Stimulated activated naive CD8-positive, alpha-beta T cell treated with anti-CD3 and anti-CD28 coated beads, Interleukin-15, Interleukin-2, amounts not matched to agents 100 ng/mL and 50 ng/mL, for 24 hours (primary cell): Measurements from ENCODE around the gene TSPAN5.
"Not testable (repeated sequence)": the region's sequence is repeated elsewhere in the genome, so short reads cannot be mapped to it uniquely, and the experiment has no call there.

Experiments
- H3K27ac Mint-ChIP-seq: one replicate; pipeline ENCODE4 v1.8.0; 2021; ENCODE audit warnings: mild to moderate bottlenecking, mixed read lengths
- H3K27me3 Mint-ChIP-seq: one replicate; pipeline ENCODE4 v1.8.0; 2021; ENCODE audit warnings: mixed read lengths
- H3K36me3 Mint-ChIP-seq: one replicate; pipeline ENCODE4 v1.8.0; 2021; ENCODE audit warnings: low read depth, mixed read lengths
- H3K4me1 Mint-ChIP-seq: one replicate; pipeline ENCODE4 v1.8.0; 2021; ENCODE audit warnings: low read depth, mixed read lengths
- H3K4me3 Mint-ChIP-seq: one replicate; pipeline ENCODE4 v1.8.0; 2021; ENCODE audit warnings: mild to moderate bottlenecking, mixed read lengths
- H3K9me3 Mint-ChIP-seq: one replicate; pipeline ENCODE4 v1.8.0; 2021; ENCODE audit warnings: mixed read lengths

Gene TSPAN5

DNA sequence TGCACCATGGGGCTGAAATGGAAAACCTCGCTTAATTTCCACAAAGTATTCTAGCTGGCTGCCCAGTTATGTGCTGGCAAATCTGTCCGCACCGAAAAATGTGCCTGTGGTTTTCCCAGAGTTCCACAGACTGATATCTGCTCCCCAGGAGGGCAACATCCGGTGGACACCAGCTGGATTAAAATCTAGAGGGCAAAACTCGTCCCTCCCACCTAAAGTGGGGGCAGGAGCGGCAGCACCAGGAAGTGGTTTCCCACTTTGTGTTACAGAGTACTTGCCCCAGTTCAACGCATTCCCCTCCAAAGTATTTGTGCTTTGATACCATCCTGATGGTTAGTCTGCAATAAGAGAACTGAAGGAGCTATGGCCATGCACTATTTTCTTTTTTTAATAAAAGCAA, 187.6 kb downstream of the TSPAN5 start:
- Mint-ChIP-seq H3K36me3 (peaks cover 40% of the 10 kb centered on the region), H3K9me3 (no peaks in the 10 kb centered on the region), H3K4me1 (peaks cover 32% of the 10 kb centered on the region), H3K27me3 (no peaks in the 10 kb centered on the region), H3K27ac (no peak overlapping the region), H3K4me3 (no peak overlapping the region)

DNA sequence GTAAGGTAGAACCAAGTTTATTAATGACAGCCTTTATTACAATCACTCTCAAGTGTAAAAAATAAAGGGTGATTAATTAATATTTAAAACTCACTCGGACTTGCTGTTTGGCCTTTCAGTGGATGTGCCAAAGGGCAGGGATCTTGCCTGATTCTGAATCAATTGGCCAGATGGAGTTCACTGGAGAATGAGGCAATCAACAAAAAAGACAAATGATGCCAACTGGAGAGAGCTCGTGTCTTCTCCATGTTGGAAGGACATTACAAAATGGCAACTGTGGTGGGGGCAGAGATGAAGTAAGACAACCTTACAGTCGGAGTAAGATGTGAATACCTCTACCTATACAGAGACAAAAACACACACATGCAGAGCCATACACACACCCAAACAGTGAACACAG, 188.0 kb downstream of the TSPAN5 start:
- Mint-ChIP-seq H3K9me3 (no peaks in the 10 kb centered on the region), H3K4me1 (peaks cover 34% of the 10 kb centered on the region), H3K27me3 (no peaks in the 10 kb centered on the region), H3K4me3 (no peak overlapping the region), H3K27ac (no peak overlapping the region), H3K36me3 (peaks cover 37% of the 10 kb centered on the region)

DNA sequence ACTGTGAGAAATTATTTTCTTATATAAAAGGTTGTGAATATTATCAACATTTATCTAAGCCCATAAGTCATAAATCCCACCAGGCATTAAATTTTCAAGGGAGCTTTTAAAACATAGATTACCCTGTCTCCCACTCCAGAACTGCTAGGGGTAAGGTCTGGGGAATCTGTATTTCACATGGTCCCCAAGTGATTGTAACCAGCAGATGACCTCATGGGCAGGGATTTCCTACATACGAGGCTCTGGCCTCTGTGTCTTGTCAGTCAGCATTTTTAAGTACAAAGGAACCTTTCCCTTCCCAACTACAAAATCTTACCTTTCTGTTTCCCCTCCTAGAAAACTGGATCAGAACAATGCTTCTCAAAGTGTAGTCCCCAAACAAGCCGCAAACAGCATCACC, 188.6 kb downstream of the TSPAN5 start:
- Mint-ChIP-seq H3K27me3 (no peaks in the 10 kb centered on the region), H3K4me3 (no peak overlapping the region), H3K27ac (no peak overlapping the region), H3K9me3 (no peaks in the 10 kb centered on the region), H3K4me1 (peaks cover 35% of the 10 kb centered on the region), H3K36me3 (peaks cover 31% of the 10 kb centered on the region)

DNA sequence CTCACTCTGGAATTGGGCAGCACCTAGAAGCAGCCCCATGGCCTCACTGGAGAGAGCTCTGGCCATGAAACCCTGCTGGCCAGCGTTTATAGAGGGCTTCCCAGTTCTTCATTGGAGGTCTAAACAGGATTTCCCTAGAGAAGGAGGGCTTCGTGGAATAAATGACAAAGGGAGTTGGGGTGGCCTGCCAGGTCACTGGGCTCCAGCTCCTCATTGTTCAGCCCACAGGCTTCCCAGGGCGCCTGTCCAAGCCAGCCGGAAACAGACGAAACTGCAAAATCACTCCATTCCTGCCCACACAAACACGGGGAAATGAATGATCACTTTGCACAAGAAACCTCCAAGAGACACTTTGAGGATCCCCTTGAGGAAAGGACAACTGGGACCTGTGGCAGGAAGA, 189.7 kb downstream of the TSPAN5 start:
- Mint-ChIP-seq H3K4me1 (peaks cover 30% of the 10 kb centered on the region), H3K27me3 (no peaks in the 10 kb centered on the region), H3K36me3 (peaks cover 26% of the 10 kb centered on the region), H3K4me3 (no peak overlapping the region), H3K27ac (no peak overlapping the region), H3K9me3 (no peaks in the 10 kb centered on the region)

DNA sequence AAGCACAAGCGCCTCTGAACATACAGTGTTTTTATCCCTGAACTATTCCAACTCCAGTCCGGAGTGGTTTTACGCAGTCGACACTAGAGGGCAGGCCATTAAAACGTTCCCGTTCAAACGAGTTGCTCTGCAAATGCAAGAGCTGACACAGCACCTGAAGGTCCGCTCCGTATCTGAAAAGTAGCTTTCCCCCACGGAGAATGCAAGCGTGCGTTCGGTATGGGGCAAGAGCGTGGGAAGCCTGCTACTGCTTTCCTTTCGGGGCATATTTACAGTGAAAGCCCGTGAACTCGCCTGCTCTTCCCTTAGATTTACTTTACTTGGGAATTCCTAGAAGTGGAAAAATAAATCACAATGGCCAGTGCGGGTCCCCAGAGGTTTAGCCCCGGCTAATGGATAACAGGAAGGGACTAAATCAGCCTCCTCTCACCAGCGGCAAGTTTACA, 190.8 kb downstream of the TSPAN5 start:
- H3K4me1 Mint-ChIP-seq: peaks cover 30% of the 10 kb centered on the region
- H3K27ac Mint-ChIP-seq: peak overlapping the region; percentile 56
- no peaks in the 10 kb centered on the region for H3K27me3 Mint-ChIP-seq
- no peaks in the 10 kb centered on the region for H3K9me3 Mint-ChIP-seq
- H3K36me3 Mint-ChIP-seq: peaks cover 26% of the 10 kb centered on the region
- peak overlapping the region; percentile 74 for H3K4me3 Mint-ChIP-seq

DNA sequence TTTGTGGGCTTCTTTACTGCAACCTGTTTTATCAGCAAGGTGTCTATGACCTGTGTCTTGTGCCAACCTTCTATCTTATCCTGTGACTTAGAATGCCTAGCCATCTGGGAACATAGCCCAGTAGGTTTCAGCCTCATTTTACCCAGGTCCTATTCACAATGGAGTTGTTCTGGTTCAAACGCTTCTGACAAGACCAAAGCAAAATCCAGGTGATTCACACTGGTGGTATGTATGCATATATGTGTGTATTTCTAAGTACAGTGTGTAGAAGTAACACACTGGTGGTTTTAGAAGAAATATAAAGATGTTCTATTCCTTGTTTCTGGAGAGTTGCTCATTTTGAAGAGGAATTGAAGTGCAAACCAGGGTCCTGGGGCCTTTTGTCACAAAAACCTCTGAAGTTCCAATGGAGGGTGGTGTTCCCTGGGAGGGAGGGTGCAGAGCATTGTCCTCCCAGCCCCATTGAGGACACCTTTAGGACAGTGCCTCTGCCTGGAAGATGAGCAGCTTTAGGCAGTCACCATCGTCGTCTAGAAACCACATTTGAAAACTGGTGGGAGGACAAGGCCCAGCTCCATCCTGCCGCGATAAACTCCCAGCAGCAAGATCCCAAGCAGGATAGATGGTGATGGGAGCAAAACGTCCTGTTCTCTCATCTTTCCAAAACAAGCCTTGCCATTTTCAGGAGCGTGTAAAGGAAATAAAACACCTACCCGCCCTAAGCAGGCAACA, 191.4 kb downstream of the TSPAN5 start:
- Mint-ChIP-seq H3K9me3 (peaks cover 2% of the 10 kb centered on the region), H3K27me3 (no peaks in the 10 kb centered on the region), H3K4me3 (peak overlapping the region; percentile 74), H3K36me3 (peaks cover 21% of the 10 kb centered on the region), H3K4me1 (peaks cover 30% of the 10 kb centered on the region), H3K27ac (no peak overlapping the region)

DNA sequence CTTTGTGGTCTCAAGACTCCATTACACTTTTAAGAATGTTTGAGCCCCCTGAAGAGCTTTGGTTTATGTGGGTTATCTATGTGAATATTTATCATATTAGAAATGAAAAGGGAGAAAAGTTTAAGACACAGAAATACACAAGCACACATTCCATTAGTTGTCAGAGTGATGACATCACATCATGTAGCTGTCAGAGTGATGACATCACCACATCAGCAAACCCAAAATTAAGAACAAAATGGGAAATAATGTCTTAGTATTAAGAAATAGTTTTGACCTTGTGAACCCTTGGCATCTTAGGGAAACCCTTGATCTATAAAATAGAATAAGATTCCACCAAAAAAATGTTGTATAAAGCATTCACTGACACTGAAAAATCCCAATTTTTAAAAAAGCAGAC, 195.9 kb downstream of the TSPAN5 start:
- peaks cover 4% of the 10 kb centered on the region for H3K9me3 Mint-ChIP-seq
- no peaks in the 10 kb centered on the region for H3K36me3 Mint-ChIP-seq
- no peak overlapping the region for H3K4me3 Mint-ChIP-seq
- no peaks in the 10 kb centered on the region for H3K27me3 Mint-ChIP-seq
- H3K27ac Mint-ChIP-seq: no peak overlapping the region
- H3K4me1 Mint-ChIP-seq: peaks cover 13% of the 10 kb centered on the region

DNA sequence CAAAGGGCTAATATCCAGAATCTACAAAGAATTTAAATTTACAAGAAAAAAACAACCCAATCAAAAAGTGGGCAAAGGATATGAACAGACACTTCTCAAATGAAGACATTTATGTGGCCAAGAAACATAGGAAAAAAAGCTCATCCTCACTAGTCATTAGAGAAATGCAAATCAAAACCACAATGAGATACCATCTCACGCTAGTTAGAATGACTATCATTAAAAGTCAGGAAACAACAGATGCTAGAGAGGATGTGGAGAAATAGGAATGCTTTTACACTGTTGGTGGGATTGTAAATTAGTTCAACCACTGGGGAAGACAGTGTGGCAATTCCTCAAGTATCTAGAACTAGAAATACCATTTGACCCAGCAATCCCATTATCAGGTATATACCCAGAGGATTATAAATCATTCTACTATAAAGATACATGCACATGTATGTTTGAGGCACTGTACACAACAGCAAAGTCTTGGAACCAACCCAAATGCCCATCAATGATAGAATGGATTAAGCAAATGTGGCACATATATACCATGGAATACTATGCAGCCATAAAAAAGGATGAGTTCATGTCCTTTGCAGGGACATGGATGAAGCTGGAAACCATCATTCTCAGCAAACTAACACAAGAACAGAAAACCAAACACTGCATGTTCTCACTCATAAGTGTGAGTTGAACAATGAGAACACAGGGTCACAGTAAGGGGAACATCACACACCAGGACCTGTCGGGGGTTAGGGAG, 197.1 kb downstream of the TSPAN5 start:
- H3K27me3 Mint-ChIP-seq: not testable (repeated sequence)

DNA sequence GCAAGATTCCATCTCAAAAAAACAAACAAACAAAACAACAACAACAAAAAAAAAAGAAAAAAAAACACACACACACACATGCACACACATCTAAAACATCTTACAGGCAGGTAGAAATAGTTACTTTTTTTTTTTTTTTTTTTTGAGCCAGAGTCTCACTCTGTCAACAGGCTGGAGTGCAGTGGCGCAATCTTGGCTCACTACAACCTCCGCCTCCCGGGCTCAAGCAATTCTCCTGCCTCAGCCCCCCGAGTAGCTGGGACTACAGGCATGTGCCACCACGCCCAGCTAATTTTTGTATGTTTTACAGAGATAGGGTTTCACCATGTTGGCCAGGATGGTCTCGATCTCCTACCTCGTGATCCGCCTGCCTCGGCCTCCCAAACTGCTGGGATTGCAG, 201.0 kb downstream of the TSPAN5 start:
- not testable (repeated sequence) for H3K27me3 Mint-ChIP-seq, H3K9me3 Mint-ChIP-seq, H3K4me3 Mint-ChIP-seq, H3K36me3 Mint-ChIP-seq, H3K4me1 Mint-ChIP-seq, H3K27ac Mint-ChIP-seq

More for the DNA sequence above, 197.1 kb downstream of the TSPAN5 start:
- not testable (repeated sequence) for H3K27ac Mint-ChIP-seq, H3K4me1 Mint-ChIP-seq, H3K9me3 Mint-ChIP-seq, H3K36me3 Mint-ChIP-seq, H3K4me3 Mint-ChIP-seq

DNA sequence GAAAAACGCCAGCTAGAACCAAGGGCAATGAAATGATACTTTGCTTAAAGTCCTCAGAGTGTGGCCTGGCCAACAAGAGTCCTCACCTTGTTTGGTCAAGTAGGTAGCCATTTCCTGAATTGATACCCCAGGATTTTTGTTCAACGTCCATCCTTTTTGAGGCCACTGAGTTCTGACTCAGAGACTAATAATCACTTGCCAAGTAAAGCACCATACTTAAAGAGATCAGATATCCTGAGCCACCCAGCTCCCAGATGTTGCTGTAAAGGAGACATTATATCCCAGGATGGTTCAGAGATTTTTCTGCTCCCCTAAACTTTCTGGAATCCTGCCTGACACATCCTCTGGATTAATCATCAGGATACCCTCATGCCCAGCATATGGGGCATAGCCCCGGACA, 206.3 kb downstream of the TSPAN5 start:
- H3K4me1 Mint-ChIP-seq: peaks cover 23% of the 10 kb centered on the region

DNA sequence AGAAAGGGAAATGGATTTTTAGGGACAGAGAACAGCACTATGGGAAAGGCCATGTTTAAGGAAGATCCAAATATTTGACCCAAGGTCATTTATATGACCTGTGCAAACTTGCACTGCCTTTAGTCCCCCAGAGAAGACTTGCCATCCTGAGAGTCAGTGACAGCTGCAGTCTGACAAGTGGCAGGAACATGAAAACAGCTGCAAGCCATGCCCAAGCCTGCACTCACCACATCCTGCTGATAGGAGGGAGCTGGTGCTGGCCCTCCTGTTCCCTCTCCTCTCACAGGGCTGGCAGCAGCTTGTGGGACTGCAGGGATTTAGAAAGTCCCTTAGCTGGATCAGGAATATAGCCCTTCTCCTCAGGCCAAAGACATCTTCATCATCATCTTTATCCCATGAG, 209.5 kb downstream of the TSPAN5 start:
- Mint-ChIP-seq H3K36me3 (peaks cover 4% of the 10 kb centered on the region), H3K27ac (no peak overlapping the region), H3K4me3 (no peak overlapping the region), H3K9me3 (no peaks in the 10 kb centered on the region), H3K4me1 (peaks cover 41% of the 10 kb centered on the region), H3K27me3 (no peaks in the 10 kb centered on the region)

More for the DNA sequence above, 206.3 kb downstream of the TSPAN5 start:
- no peaks in the 10 kb centered on the region for H3K9me3 Mint-ChIP-seq
- no peak overlapping the region for H3K4me3 Mint-ChIP-seq
- H3K27me3 Mint-ChIP-seq: no peaks in the 10 kb centered on the region
- no peaks in the 10 kb centered on the region for H3K36me3 Mint-ChIP-seq
- H3K27ac Mint-ChIP-seq: no peak overlapping the region

DNA sequence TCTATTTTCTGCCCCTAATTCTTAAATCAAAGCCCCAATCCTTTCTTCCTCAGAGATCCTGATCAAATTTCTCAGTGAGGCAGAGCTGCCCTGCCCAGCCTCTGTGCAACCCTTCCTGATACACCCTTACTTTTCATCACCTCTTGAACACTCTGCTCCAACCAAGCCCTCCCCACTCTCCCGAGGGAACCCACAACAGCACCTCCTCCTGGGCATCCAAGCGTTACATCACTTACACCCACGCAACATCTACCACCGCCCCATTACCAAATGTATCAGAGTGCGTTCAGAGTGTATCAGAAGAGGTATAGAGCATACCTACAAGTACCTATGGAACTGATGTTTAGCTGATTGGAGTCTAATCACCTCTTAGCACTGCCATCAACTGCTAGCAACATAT, 210.8 kb downstream of the TSPAN5 start:
- Mint-ChIP-seq H3K27ac (peak overlapping the region; percentile 91), H3K27me3 (no peaks in the 10 kb centered on the region), H3K36me3 (peaks cover 16% of the 10 kb centered on the region), H3K4me3 (peak overlapping the region; percentile 44), H3K4me1 (peaks cover 41% of the 10 kb centered on the region), H3K9me3 (no peaks in the 10 kb centered on the region)

DNA sequence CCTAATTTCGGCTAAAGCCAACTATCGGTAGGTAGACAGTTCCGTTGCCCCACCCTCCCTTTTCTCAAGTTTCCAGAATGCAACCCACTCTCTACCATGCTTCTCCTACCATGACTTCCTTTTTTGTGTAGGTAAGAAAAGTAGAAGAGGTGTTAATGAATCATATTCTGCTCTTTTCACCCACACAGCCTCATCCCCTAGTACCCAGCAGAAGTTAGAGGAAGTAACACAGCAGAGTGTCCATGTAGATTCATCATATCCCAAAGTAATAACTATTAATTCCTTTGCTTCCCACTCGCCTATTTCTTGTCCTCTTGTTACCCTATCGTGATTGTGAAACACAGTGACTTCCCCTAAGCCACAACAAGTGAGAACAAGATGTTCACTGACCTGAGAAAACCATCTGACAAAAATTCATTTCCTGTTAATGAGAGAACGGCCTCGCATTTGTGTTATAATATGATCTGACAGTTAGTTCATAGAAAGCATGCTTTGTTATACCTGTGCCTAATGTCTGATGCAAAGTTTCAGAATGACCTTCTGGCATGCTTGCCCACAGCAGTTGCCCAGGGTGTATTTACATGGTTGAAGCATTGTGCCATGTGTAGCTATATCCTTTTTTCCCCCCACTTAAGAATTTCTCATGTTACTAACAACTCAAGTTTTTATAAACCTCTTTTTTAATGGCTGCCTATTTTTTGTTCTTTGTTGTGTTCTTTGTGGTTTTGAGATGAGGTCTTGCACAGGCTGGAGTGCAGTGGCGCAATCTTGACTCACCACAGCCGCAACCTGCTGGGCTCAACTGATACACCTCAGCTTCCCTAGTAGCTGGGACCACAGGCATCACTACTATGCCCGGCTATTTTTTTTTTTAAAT, 211.7 kb downstream of the TSPAN5 start:
- Mint-ChIP-seq H3K4me3 (peak overlapping the region; percentile 77), H3K4me1 (peaks cover 41% of the 10 kb centered on the region), H3K27ac (peak overlapping the region; percentile 91), H3K27me3 (no peaks in the 10 kb centered on the region), H3K9me3 (no peaks in the 10 kb centered on the region), H3K36me3 (peaks cover 24% of the 10 kb centered on the region)

DNA sequence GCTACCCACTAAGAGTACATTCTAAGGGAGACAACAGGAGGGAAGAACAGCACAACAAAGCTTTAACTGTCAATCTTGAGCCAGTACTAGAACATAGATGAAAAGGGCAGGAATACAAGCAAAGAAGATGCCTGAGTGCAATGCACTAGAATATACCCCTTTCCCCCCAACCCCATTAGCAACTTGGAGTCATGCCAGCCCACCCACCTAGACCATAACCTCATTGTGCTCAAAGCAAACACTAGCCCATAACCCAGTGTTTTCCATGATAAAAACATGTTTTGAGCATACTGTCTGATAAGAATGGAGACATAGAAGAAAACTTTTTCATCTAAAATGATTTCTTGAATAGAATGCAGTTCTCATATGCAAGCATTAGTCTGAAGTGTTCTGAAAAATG, 214.0 kb downstream of the TSPAN5 start:
- Mint-ChIP-seq H3K4me1 (peaks cover 39% of the 10 kb centered on the region), H3K27ac (no peak overlapping the region), H3K9me3 (no peaks in the 10 kb centered on the region), H3K36me3 (peaks cover 34% of the 10 kb centered on the region), H3K27me3 (no peaks in the 10 kb centered on the region), H3K4me3 (no peak overlapping the region)

DNA sequence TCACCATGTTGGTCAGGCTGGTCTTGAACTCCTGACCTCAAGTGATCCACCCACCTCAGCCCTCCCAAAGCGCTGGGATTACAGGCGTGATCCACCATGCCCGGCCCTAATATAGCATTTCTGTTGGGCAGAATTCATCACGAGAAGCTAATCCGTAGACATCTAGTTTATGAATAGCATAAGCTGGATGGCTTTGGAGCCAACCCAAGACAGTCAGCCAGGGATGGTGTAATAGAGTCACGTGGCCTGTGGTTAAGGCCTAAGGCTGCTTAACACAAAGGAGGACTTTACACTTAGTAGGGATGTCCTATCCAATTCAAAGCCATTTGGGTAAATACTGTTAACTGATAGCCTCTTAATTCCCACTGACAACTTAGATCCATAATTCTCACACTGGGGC, 223.6 kb downstream of the TSPAN5 start:
- H3K27me3 Mint-ChIP-seq: no peaks in the 10 kb centered on the region
- H3K27ac Mint-ChIP-seq: no peak overlapping the region
- no peak overlapping the region for H3K4me3 Mint-ChIP-seq
- no peaks in the 10 kb centered on the region for H3K4me1 Mint-ChIP-seq
- peaks cover 52% of the 10 kb centered on the region for H3K36me3 Mint-ChIP-seq
- H3K9me3 Mint-ChIP-seq: no peaks in the 10 kb centered on the region
